B cell (primary cell): ENCODE measurements around the gene ADARB2.

ENCODE experiments used
- CTCF ChIP-seq: fragments of 200-600 bp; IDR thresholded peaks from one replicate; pipeline ENCODE4 v1.8.0; 2022; ENCODE audit warnings: antibody characterized with exemption, mild to moderate bottlenecking
- EZH2 ChIP-seq: IDR thresholded peaks from 2 replicates; pipeline ENCODE4 v1.6.1; 2012; ENCODE audit warnings: borderline replicate concordance, low read depth, mild to moderate bottlenecking, moderate library complexity, low read length; ENCODE audit not compliant: insufficient read depth, poor library complexity, severe bottlenecking

- no peak for TF ChIP-seq CTCF
- no peak for TF ChIP-seq EZH2
Observed at GRCh38 chr10:1297566-1298301, 439.6 kb downstream of the ADARB2 start.
